Germinal center (tissue), 1 donor: ENCODE results near the gene DIAPH2.
"Not testable (repeated sequence)": the region's sequence is repeated elsewhere in the genome, so short reads cannot be mapped to it uniquely, and the experiment has no call there.

ENCODE experiments used
- DNase-seq: peaks from one replicate; pipeline ENCODE4 v3.0.0; 2012; ENCODE audit warnings: mixed read lengths, low spot score

Gene DIAPH2

GRCh38 chrX:97387004-97387403, 702.4 kb downstream of the DIAPH2 start:
- DNase-seq, result no peak

- no peak for DNase-seq
Measured at GRCh38 chrX:97389761-97390192, 705.1 kb downstream of the DIAPH2 start.

- DNase-seq, result no peak
Measured at GRCh38 chrX:97397371-97397770, 712.7 kb downstream of the DIAPH2 start.

DNA sequence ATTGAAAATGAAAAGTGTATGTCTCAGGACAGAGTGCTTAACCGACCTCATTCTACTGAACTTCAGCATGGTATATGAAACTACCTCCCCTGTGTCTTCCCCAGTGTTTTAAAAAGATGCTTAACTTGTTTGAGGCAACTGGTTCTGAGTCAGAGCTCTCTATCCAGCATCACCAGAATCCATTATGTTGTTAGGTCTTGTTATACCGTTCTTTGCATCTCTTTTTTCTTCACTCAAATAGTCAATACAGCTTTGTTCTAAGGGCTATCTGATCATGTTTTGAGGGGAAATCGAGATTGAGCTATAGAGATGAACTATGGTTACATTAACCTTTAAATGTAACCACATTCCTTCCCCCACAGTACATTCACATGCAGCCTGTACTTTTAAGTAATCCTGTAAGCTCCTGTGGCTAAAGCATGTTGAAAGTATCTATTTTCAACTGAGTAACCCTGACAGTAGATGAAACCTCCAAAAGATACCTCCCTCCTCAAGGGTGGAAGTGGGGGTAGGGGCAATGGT, 713.4 kb downstream of the DIAPH2 start:
- DNase-seq, result no peak

DNA sequence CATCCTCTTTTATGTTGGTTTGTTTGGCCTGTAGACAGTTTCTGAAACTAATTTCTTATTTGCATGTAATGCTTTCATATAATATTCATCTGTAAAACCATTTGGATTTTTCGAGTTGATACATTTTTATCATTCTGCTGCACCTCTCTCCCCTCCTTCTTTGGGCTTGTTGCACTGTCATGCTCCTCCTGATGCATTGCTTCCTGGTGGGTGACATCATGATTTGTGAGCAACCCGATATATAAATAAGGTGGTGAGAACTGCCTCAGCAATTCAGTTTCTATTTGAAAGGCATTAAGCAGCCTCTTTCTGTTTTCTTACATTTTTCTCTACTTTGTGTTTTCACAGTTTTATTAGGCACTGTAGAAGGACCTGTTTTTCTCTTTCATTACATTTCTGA, 714.8 kb downstream of the DIAPH2 start:
- no peak for DNase-seq

DNA sequence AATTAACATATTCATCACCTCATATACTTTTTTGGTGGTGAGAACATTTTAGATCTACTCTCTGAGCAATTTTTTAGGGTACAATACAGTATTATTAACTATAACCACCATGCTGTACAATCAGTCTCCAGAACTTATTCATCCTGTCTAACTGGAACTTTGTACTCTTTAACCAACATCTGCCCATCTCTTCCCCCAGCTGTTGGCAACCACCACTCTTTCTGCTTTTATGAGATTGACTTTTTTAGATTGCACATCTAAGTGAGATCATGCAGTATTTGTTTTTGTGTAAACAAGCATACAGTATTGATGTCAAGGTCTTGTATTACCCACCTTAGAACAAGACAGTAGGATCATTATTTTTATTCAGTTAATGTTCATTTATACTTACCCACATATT, 715.9 kb downstream of the DIAPH2 start:
- no peak for DNase-seq

- no peak for DNase-seq
Measured at GRCh38 chrX:97401154-97401553, 716.5 kb downstream of the DIAPH2 start.

GRCh38 chrX:97401586-97402136, 717.0 kb downstream of the DIAPH2 start:
- DNase-seq, result no peak

DNA sequence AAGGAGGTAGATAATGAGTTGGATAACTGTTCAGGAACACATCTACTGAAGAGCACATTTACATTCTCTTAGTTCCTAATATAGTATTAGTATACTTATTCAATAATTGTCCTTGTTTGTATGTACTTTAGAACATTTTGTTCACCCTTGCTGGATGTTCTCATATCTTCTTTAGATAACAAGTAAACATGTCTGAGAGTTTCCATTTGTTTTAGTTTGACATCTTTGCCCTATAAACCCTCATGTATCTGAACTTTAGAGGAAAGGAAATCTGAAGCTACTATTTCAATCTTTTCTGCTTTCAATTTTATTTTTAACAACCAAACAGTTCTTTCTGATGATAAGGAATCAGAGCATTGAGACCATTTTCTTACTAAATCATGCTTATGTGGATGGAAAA, 717.7 kb downstream of the DIAPH2 start:
- no peak for DNase-seq

GRCh38 chrX:97402903-97403302, 718.3 kb downstream of the DIAPH2 start:
- no peak for DNase-seq

DNA sequence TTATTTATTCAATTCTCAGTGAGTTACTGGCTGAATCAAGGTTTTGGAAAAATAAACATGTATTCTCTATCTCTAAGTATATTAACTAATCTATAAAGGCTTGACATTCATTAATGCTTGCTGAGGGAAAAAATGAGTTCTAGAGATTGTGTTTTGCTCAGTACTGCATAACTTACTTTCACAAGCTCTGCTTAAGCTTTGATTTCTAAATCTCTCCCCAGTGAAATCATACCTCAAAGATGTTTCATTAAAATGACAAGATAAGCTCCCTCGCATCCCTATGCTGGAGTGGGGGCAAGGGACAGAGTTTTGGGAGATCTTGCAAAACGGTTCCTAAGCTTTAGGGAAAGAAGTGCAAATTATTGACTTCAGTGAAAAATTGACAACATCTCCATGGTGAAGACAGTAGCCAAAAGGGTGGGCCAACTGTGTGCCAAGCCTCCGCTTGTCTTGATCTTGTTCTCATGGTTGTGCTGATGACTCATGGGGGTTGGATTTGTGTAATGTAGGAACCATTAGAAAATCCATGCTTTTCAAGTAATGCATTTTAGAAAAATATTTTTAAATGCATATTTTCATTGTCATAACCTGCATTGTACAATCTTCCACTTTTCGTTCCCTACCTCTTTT, 720.5 kb downstream of the DIAPH2 start:
- no peak for DNase-seq

- DNase-seq, result not testable (repeated sequence)
Measured at GRCh38 chrX:97409632-97410415, 725.2 kb downstream of the DIAPH2 start.

GRCh38 chrX:97416461-97416860, 731.8 kb downstream of the DIAPH2 start:
- DNase-seq, result no peak

- no peak for DNase-seq
Measured at GRCh38 chrX:97429101-97429500, 744.5 kb downstream of the DIAPH2 start.

- DNase-seq, result no peak
Measured at GRCh38 chrX:97431281-97431680, 746.6 kb downstream of the DIAPH2 start.

DNA sequence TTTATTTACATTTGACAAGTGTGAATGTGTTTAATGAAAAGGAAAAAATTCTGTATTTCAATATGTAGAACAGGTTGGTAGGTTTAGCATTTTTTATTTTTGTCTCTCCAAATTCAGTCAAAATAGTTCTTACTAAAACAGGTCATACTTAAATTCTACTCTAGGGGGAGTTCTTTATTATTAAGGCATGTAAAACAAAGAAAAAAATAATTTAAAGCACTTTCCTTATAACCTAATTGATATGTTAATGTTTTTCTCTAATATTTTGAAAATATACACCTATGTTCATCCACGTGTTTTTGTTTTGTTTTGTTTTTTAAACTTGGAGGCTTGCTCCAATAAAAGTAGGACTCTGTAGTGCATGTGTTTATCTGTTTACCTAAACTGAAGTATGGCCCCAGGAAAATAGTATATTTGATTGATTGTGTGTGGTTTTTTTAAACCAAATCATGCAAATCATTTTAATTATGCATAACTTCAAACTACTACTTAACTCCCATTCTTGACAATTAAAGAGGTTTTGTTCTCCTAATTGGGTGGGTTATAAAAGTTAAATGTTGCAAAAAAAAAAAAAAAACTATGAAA, 761.7 kb downstream of the DIAPH2 start:
- DNase-seq, result no peak

GRCh38 chrX:97447306-97447705, 762.7 kb downstream of the DIAPH2 start:
- DNase-seq, result no peak

GRCh38 chrX:97452283-97452682, 767.6 kb downstream of the DIAPH2 start:
- DNase-seq, result no peak

- DNase-seq, result no peak
Measured at GRCh38 chrX:97461763-97462162, 777.1 kb downstream of the DIAPH2 start.

- DNase-seq, result no peak
Measured at GRCh38 chrX:97471071-97471470, 786.4 kb downstream of the DIAPH2 start.

DNA sequence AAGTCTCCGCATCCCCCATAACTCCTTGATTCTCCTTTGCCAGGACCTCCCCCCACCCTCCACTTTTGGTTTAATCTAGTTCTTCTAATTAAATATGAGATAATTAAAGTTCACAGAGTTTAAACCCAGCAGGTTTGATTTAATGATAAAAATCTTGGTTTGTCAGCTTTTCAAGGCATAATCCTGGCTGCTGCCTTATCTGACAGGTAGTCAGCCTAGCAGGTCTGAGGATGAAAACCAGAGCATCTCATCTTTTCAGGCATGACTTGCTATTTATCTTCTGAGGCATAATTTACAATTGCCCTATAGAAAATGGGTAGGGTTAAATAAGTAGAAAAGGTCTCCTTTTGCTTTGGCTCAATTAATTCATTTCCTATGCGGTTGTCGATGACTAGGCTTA, 790.3 kb downstream of the DIAPH2 start:
- DNase-seq, result no peak

DNA sequence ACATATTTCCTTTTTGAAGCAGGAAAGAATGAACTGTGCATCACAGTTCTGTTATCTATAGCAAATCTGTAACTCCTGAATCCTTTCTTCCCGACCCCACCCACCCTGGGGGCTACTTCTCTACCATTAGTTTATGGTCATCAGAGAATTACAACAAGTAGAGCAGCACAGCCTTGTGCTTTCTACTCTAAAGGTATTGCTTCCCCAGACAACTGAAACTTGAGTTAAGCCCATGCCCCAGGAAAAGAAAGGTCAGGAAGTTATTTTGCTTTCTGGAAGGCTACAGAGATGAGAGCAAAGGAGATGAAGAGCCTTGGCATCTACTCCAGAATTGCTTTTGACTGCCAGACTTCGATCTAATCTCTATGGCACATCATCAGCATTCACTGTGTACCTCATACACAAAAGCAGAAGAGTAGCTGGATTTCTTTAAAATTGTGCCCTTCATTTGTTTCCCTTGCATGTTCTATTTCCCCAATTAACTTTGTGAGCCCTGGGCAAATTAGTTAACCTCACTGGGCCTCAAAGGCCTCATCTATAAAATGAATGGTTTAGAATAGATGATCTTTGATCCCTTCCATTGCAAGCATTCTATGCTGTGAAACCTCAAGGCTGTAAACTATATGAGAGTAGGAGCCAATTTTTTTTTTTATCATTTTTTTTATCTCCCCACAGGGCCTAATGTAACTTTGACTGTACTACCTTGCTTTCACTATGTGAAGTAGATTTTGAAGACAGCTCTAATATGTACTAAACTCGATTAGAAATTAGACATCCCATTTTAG, 794.7 kb downstream of the DIAPH2 start:
- no peak for DNase-seq
